WTC11 (cell line): ENCODE measurements around the gene SERPINA6.

Experiments
- ARID4B ChIP-seq: sonication (generic); formaldehyde crosslinking; IDR thresholded peaks from 2 replicates; pipeline ENCODE4 v1.8.0; 2023; ENCODE audit warnings: missing genetic modification reagents, mild to moderate bottlenecking, borderline replicate concordance
- ATF3 ChIP-seq: sonication (generic); formaldehyde crosslinking; conservative IDR thresholded peaks from 2 replicates; pipeline ENCODE4 v1.8.1; 2022; ENCODE audit warnings: mild to moderate bottlenecking, missing genetic modification reagents
- E2F5 ChIP-seq: sonication (generic); formaldehyde crosslinking; IDR thresholded peaks from 2 replicates; pipeline ENCODE4 v1.8.1; 2022; ENCODE audit warnings: mild to moderate bottlenecking, moderate library complexity, missing genetic modification reagents
- MAX ChIP-seq: sonication (generic); formaldehyde crosslinking; IDR thresholded peaks from 2 replicates; pipeline ENCODE4 v1.8.0; 2022; ENCODE audit warnings: mild to moderate bottlenecking, missing genetic modification reagents
- TP53 ChIP-seq: sonication (generic); formaldehyde crosslinking; IDR thresholded peaks from 2 replicates; pipeline ENCODE4 v1.8.1; 2023; ENCODE audit warnings: mild to moderate bottlenecking, missing genetic modification reagents

- TF ChIP-seq E2F5, result no peak
- TF ChIP-seq ATF3, result no peak
- no peak for TF ChIP-seq ARID4B (CRISPR knock-in tag)
- TF ChIP-seq TP53, result no peak
- TF ChIP-seq MAX (CRISPR knock-in tag), result no peak
Measured at GRCh38 chr14:94328196-94328595, 5.1 kb upstream of the SERPINA6 start.
